Trophoblast cell (in vitro differentiated cells and primary cell): ENCODE measurements around the gene SEMA5A.

Source experiments
- DNase-seq, 2 donors: peaks; one replicate each; pipeline ENCODE4 v3.0.0-alpha.2; 2016
- H2AFZ ChIP-seq: 2 replicates; pipeline ENCODE4 v1.6.1; 2013; ENCODE audit warnings: low read length, moderate library complexity, mild to moderate bottlenecking; ENCODE audit not compliant: insufficient read depth, poor library complexity
- H2AK5ac ChIP-seq: 2 replicates; pipeline ENCODE4 v1.6.1; 2013; ENCODE audit warnings: mild to moderate bottlenecking, low read length
- H2BK120ac ChIP-seq: 2 replicates; pipeline ENCODE4 v1.6.1; 2013; ENCODE audit warnings: low read length, mild to moderate bottlenecking, moderate library complexity; ENCODE audit not compliant: insufficient read depth, poor library complexity
- H2BK12ac ChIP-seq: 2 replicates; pipeline ENCODE4 v1.6.1; 2013; ENCODE audit warnings: mild to moderate bottlenecking, low read length, moderate library complexity
- H2BK5ac ChIP-seq: 2 replicates; pipeline ENCODE4 v1.6.1; 2013; ENCODE audit warnings: low read length, low read depth, moderate library complexity, mild to moderate bottlenecking; ENCODE audit not compliant: poor library complexity
- H3K14ac ChIP-seq: 2 replicates; pipeline ENCODE4 v1.6.1; 2013; ENCODE audit warnings: mild to moderate bottlenecking, low read length
- H3K18ac ChIP-seq: 2 replicates; pipeline ENCODE4 v1.6.1; 2013; ENCODE audit warnings: mild to moderate bottlenecking, low read length
- H3K23ac ChIP-seq: 2 replicates; pipeline ENCODE4 v1.6.1; 2013; ENCODE audit warnings: low read length
- H3K27ac ChIP-seq: 2 replicates; pipeline ENCODE4 v1.5.1; 2013; ENCODE audit warnings: low read depth, mild to moderate bottlenecking, inconsistent platforms, low read length, moderate library complexity
- H3K27me3 ChIP-seq: 2 replicates; pipeline ENCODE4 v1.6.1; 2013; ENCODE audit warnings: inconsistent platforms, mild to moderate bottlenecking, low read length, moderate library complexity; ENCODE audit not compliant: insufficient read depth
- H3K36me3 ChIP-seq, 2 experiments: 1 replicate in 1 of 2; 2 replicates in 1 of 2; pipeline ENCODE4 v1.6.1; 2013; ENCODE audit warnings: low read length in 2 of 2, mild to moderate bottlenecking in 2 of 2, moderate library complexity in 1 of 2; ENCODE audit not compliant: insufficient read depth in 2 of 2, control insufficient read depth in 1 of 2
- H3K4ac ChIP-seq: 2 replicates; pipeline ENCODE4 v1.6.1; 2013; ENCODE audit warnings: low read depth, mild to moderate bottlenecking, low read length, moderate library complexity
- H3K4me1 ChIP-seq, 2 experiments: 1 replicate in 1 of 2; 2 replicates in 1 of 2; pipeline ENCODE4 v1.6.1; 2013; ENCODE audit warnings: low read length in 2 of 2, mild to moderate bottlenecking in 2 of 2, moderate library complexity in 1 of 2; ENCODE audit not compliant: insufficient read depth in 2 of 2, control insufficient read depth in 1 of 2
- H3K4me2 ChIP-seq: 2 replicates; pipeline ENCODE4 v1.6.1; 2013; ENCODE audit warnings: inconsistent platforms, mild to moderate bottlenecking, low read length, moderate library complexity
- H3K4me3 ChIP-seq: 2 replicates; pipeline ENCODE4 v1.5.1; 2013; ENCODE audit warnings: mild to moderate bottlenecking, low read depth, low read length, inconsistent platforms
- H3K79me1 ChIP-seq: one replicate; pipeline ENCODE4 v1.6.1; 2013; ENCODE audit warnings: low read length
- H3K79me2 ChIP-seq: 2 replicates; pipeline ENCODE4 v1.6.1; 2013; ENCODE audit warnings: low read length, mild to moderate bottlenecking; ENCODE audit not compliant: control insufficient read depth, insufficient read depth, poor library complexity
- H3K9ac ChIP-seq: 2 replicates; pipeline ENCODE4 v1.6.1; 2013; ENCODE audit warnings: mild to moderate bottlenecking, low read length
- H3K9me3 ChIP-seq: 2 replicates; pipeline ENCODE4 v1.6.1; 2013; ENCODE audit warnings: low read depth, mild to moderate bottlenecking, control low read depth, inconsistent platforms, low read length; ENCODE audit not compliant: insufficient read depth
- H4K12ac ChIP-seq: 2 replicates; pipeline ENCODE4 v1.6.1; 2013; ENCODE audit warnings: low read depth, mild to moderate bottlenecking, low read length, moderate library complexity
- H4K8ac ChIP-seq: 2 replicates; pipeline ENCODE4 v1.6.1; 2013; ENCODE audit warnings: low read depth, mild to moderate bottlenecking, low read length, moderate library complexity
- H4K91ac ChIP-seq: one replicate; pipeline ENCODE4 v1.6.1; 2013; ENCODE audit warnings: low read depth, mild to moderate bottlenecking, low read length, moderate library complexity
- WGBS: extraction: QIAGEN DNeasy Blood & Tissue Kit; methylation state at CpG from one replicate; pipeline ENCODE4 v1.1.7; 2013; ENCODE audit warnings: missing lambda C conversion rate; ENCODE audit not compliant: insufficient read length, insufficient coverage; ENCODE audit errors: extremely low coverage; 5-methylcytosine and 5-hydroxymethylcytosine counted together

SEMA5A gene

DNA sequence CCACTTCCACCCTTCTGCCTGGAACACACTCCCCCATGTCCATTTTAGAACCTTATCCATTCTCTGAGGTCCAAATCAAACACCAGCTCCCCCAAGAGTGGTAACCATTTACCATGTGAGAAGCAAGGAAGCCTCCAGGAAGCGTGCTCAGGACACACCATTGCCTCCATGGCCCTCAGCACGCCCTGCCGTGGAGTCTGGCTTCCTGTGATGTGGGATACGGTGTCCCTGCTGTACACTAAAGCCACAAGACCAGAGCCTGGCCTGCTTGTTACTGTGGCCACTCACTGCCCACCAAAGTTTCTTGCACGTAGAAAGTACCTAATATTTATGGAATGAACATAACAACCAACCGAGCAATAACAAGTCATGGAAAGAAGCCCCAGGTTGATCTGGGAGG lies 151.7 kb downstream of the SEMA5A start:
- H4K8ac ChIP-seq = no peak overlapping the region
- no peak overlapping the region for H2BK120ac ChIP-seq
- H3K79me2 ChIP-seq = no peaks in the 10 kb centered on the region
- no peak overlapping the region for H3K4me2 ChIP-seq
- no peaks in the 10 kb centered on the region for H3K9me3 ChIP-seq
- H3K4me1 ChIP-seq = peaks cover 4 to 6% of the 10 kb centered on the region in 2 experiments
- H2AK5ac ChIP-seq = no peak overlapping the region
- no peak overlapping the region for H2BK5ac ChIP-seq
- H3K14ac ChIP-seq = no peak overlapping the region
- H3K79me1 ChIP-seq = no peaks in the 10 kb centered on the region
- H3K23ac ChIP-seq = no peak overlapping the region
- H3K9ac ChIP-seq = no peak overlapping the region
- no peak overlapping the region for H3K18ac ChIP-seq
- H4K12ac ChIP-seq = no peak overlapping the region
- no peak overlapping the region for H2AFZ ChIP-seq
- no peak overlapping the region for H2BK12ac ChIP-seq
- H3K4me3 ChIP-seq = no peak overlapping the region
- peaks cover 0 to 3% of the 10 kb centered on the region in 2 experiments for H3K36me3 ChIP-seq
- DNase-seq = no peak
- no peak overlapping the region for H3K4ac ChIP-seq
- no peak overlapping the region for H3K27ac ChIP-seq
- no peak overlapping the region for H4K91ac ChIP-seq
- H3K27me3 ChIP-seq = no peaks in the 10 kb centered on the region
- WGBS = no CpG with 5 or more reads among the region's 6 CpGs

DNA sequence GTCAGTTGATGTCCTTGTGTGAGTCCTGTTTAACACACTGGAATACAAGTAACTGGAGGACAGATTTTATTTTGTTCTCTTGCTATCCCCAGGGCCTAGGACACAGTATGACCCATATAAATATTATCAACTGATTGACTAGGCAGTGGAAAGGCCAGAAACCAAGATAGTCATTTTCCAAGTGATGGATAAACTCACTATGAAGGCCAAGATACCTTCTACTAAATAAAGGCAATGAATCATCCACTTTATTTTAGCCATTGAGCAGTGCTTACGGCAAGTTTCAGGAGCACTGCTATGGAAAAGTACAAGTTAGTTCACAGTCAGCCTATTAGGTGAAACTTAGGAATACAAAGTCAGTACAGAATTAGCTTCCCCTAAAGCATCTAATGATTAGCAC lies 153.2 kb downstream of the SEMA5A start:
- Histone ChIP-seq H3K4me2 (no peak overlapping the region), H3K14ac (no peak overlapping the region), H3K9me3 (no peaks in the 10 kb centered on the region), H3K4ac (no peak overlapping the region), H3K9ac (no peak overlapping the region), H3K79me1 (no peaks in the 10 kb centered on the region), H3K18ac (no peak overlapping the region), H4K91ac (no peak overlapping the region), H3K36me3 (peaks cover 0 to 3% of the 10 kb centered on the region in 2 experiments), H4K8ac (no peak overlapping the region), H2AFZ (no peak overlapping the region), H2BK12ac (no peak overlapping the region), H2AK5ac (no peak overlapping the region), H3K4me1 (peaks cover 4 to 6% of the 10 kb centered on the region in 2 experiments), H3K79me2 (no peaks in the 10 kb centered on the region), H3K4me3 (no peak overlapping the region), H3K27me3 (no peaks in the 10 kb centered on the region), H3K27ac (no peak overlapping the region), H4K12ac (no peak overlapping the region), H2BK5ac (no peak overlapping the region), H2BK120ac (no peak overlapping the region), H3K23ac (no peak overlapping the region)
- WGBS = no CpG with 5 or more reads among the region's 1 CpG
- DNase-seq = no peak

DNA sequence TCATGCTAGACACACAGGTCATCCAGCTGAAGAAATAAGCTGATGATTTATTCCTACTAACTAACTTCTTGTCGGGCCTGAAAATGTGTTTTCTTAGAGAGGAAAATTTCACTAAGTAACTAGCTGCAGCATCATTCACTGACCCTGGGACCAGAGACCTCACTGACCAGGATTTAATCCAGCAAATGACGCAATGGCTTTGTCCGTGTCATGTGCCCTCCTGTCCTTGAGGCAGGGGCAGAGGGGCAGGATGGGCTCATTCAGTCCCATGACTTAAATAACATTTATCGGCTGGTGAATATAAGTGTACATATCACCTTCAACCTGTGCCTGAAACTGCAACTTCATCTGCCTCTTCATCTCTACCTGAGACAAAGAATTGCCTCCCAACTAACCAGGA lies 154.8 kb downstream of the SEMA5A start:
- no peak overlapping the region for H3K4me2 ChIP-seq
- H3K79me1 ChIP-seq = peaks cover under 1% of the 10 kb centered on the region
- no peak overlapping the region for H3K14ac ChIP-seq
- H3K36me3 ChIP-seq = peaks cover 3 to 6% of the 10 kb centered on the region in 2 experiments
- DNase-seq = no peak
- peaks cover 4 to 6% of the 10 kb centered on the region in 2 experiments for H3K4me1 ChIP-seq
- H4K91ac ChIP-seq = no peak overlapping the region
- WGBS = no CpG with 5 or more reads among the region's 4 CpGs
- H2BK5ac ChIP-seq = no peak overlapping the region
- no peak overlapping the region for H2BK12ac ChIP-seq
- H3K9me3 ChIP-seq = no peaks in the 10 kb centered on the region
- no peak overlapping the region for H3K9ac ChIP-seq
- H2AK5ac ChIP-seq = no peak overlapping the region
- H4K12ac ChIP-seq = no peak overlapping the region
- no peak overlapping the region for H3K18ac ChIP-seq
- no peak overlapping the region for H3K23ac ChIP-seq
- H3K4ac ChIP-seq = no peak overlapping the region
- no peaks in the 10 kb centered on the region for H3K27me3 ChIP-seq
- H3K79me2 ChIP-seq = peaks cover 1% of the 10 kb centered on the region
- no peak overlapping the region for H2AFZ ChIP-seq
- no peak overlapping the region for H2BK120ac ChIP-seq
- no peak overlapping the region for H3K27ac ChIP-seq
- no peak overlapping the region for H4K8ac ChIP-seq
- H3K4me3 ChIP-seq = no peak overlapping the region

DNA sequence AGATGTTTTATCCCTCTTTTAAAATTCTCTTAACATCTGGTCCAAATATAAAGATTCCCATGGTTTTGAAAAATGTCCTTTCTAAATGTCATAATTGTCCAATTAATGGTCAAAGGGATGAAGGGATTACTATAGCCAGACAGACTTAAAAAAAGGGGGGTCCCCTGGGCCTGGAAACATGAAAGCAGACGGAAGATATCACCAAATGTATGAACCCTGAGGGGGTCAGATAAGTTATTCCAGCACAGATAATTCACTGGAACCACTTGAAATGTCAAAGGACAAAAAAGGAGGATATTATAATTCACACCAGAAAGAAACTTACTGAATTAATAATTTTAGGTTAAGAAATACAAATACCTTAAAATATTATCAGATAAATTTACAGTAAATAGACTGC lies 155.8 kb downstream of the SEMA5A start:
- Histone ChIP-seq H2BK120ac (no peak overlapping the region), H3K9ac (no peak overlapping the region), H4K12ac (no peak overlapping the region), H4K91ac (no peak overlapping the region), H3K9me3 (no peaks in the 10 kb centered on the region), H2AFZ (no peak overlapping the region), H3K27me3 (no peaks in the 10 kb centered on the region), H3K23ac (no peak overlapping the region), H2BK5ac (no peak overlapping the region), H3K4me3 (no peak overlapping the region), H3K4me2 (no peak overlapping the region), H3K79me1 (peaks cover 1% of the 10 kb centered on the region), H3K18ac (no peak overlapping the region), H2AK5ac (no peak overlapping the region), H3K4ac (no peak overlapping the region), H4K8ac (no peak overlapping the region), H3K14ac (no peak overlapping the region), H2BK12ac (no peak overlapping the region), H3K79me2 (peaks cover 3% of the 10 kb centered on the region), H3K27ac (no peak overlapping the region), H3K36me3 (peaks cover 3 to 8% of the 10 kb centered on the region in 2 experiments), H3K4me1 (peaks cover 4 to 8% of the 10 kb centered on the region in 2 experiments)
- WGBS = no CpG with 5 or more reads among the region's 1 CpG
- DNase-seq = no peak
